GM23338 (cell line): Measurements from ENCODE around the gene NDOR1. TPM values are rescaled to one million over a fixed set of nuclear protein-coding genes. Genes with fewer than 3 reads are reported as not detected.

Source experiments
- ATAC-seq: fragments of 200-7000 bp; cut with Tn5 transposase; 3 replicates; pipeline ENCODE4 v1.9.1; 2020
- DNase-seq: peaks from one replicate; pipeline ENCODE4 v3.0.0-alpha.2; 2015; ENCODE audit warnings: low spot score
- H2AFZ ChIP-seq: fragments of 200-600 bp; sonication (generic); 2 replicates; pipeline ENCODE4 v1.8.0; 2016; ENCODE audit warnings: antibody characterized with exemption, mild to moderate bottlenecking, moderate library complexity
- H3F3A ChIP-seq: fragments of 200-600 bp; sonication (generic); replicated peaks from 2 replicates; pipeline ENCODE4 v1.8.0; 2017; ENCODE audit warnings: antibody characterized with exemption, mixed run types, low read depth
- H3K27ac ChIP-seq: fragments of 200-600 bp; sonication (generic); 2 replicates; pipeline ENCODE4 v1.6.1; 2016; ENCODE audit warnings: low read depth
- H3K27me3 ChIP-seq: fragments of 200-600 bp; sonication (generic); 2 replicates; pipeline ENCODE4 v1.8.0; 2016; ENCODE audit warnings: mild to moderate bottlenecking, mixed run types, moderate library complexity; ENCODE audit not compliant: insufficient read depth
- H3K36me3 ChIP-seq: fragments of 200-600 bp; sonication (generic); 2 replicates; pipeline ENCODE4 v1.8.0; 2016; ENCODE audit warnings: mild to moderate bottlenecking; ENCODE audit not compliant: insufficient read depth
- H3K4me1 ChIP-seq: fragments of 200-600 bp; sonication (generic); 2 replicates; pipeline ENCODE4 v1.8.0; 2016; ENCODE audit warnings: mild to moderate bottlenecking, moderate library complexity; ENCODE audit not compliant: insufficient read depth
- H3K4me2 ChIP-seq: fragments of 200-600 bp; sonication (generic); 2 replicates; pipeline ENCODE4 v1.7.1; 2017; ENCODE audit warnings: mixed run types
- H3K4me3 ChIP-seq: fragments of 200-600 bp; sonication (generic); 2 replicates; pipeline ENCODE4 v1.6.1; 2016; ENCODE audit warnings: mixed run types
- H3K79me2 ChIP-seq: fragments of 200-600 bp; sonication (generic); replicated peaks from 2 replicates; pipeline ENCODE4 v1.8.0; 2017; ENCODE audit warnings: mild to moderate bottlenecking; ENCODE audit not compliant: insufficient read depth
- H3K9me2 ChIP-seq: fragments of 200-600 bp; sonication (generic); 2 replicates; pipeline ENCODE4 v1.8.0; 2017; ENCODE audit not compliant: insufficient read depth
- H4K20me1 ChIP-seq: fragments of 200-600 bp; sonication (generic); replicated peaks from 2 replicates; pipeline ENCODE4 v1.8.0; 2017; ENCODE audit warnings: mild to moderate bottlenecking; ENCODE audit not compliant: insufficient read depth
- H3K27ac Mint-ChIP-seq: 2 replicates; pipeline ENCODE4 v1.8.0; 2020; ENCODE audit warnings: inconsistent platforms, mild to moderate bottlenecking, moderate library complexity, mixed read lengths
- H3K27me3 Mint-ChIP-seq: 3 replicates; pipeline ENCODE4 v1.8.0; 2022; ENCODE audit warnings: low read depth, mild to moderate bottlenecking, moderate library complexity, mixed read lengths, inconsistent platforms; ENCODE audit not compliant: insufficient read depth, poor library complexity
- H3K36me3 Mint-ChIP-seq: 3 replicates; pipeline ENCODE4 v1.8.0; 2021; ENCODE audit warnings: low read depth, mild to moderate bottlenecking, inconsistent platforms, moderate library complexity, mixed read lengths
- H3K4me1 Mint-ChIP-seq: 3 replicates; pipeline ENCODE4 v1.8.0; 2020; ENCODE audit warnings: mild to moderate bottlenecking, inconsistent platforms, mixed read lengths
- H3K4me3 Mint-ChIP-seq: 3 replicates; pipeline ENCODE4 v1.8.0; 2021; ENCODE audit warnings: moderate library complexity, mild to moderate bottlenecking, inconsistent platforms, mixed read lengths
- H3K9me3 Mint-ChIP-seq: 3 replicates; pipeline ENCODE4 v1.8.0; 2020; ENCODE audit warnings: moderate library complexity, mild to moderate bottlenecking, inconsistent platforms, mixed read lengths
- CREB1 ChIP-seq: fragments of 250-450 bp; sonication (Bioruptor Pico); IDR thresholded peaks from 2 replicates; pipeline ENCODE4 v1.5.0; 2020; ENCODE audit warnings: low read depth, mild to moderate bottlenecking, moderate library complexity
- EZH2 ChIP-seq: fragments of 200-600 bp; sonication (generic); IDR thresholded peaks from one replicate; pipeline ENCODE4 v1.8.0; 2017; ENCODE audit warnings: antibody characterized with exemption, mild to moderate bottlenecking, low read depth; ENCODE audit not compliant: unreplicated experiment
- JUNB ChIP-seq: IDR thresholded peaks from one replicate; pipeline ENCODE4 v1.6.1; 2016; ENCODE audit warnings: antibody characterized with exemption; ENCODE audit not compliant: unreplicated experiment
- POLR2AphosphoS5 ChIP-seq: IDR thresholded peaks from 2 replicates; pipeline ENCODE4 v1.6.1; 2016; ENCODE audit warnings: antibody characterized with exemption, low read depth
- STAT1 ChIP-seq: IDR thresholded peaks from one replicate; pipeline ENCODE4 v1.6.1; 2016; ENCODE audit warnings: antibody characterized with exemption; ENCODE audit not compliant: unreplicated experiment
- ZNF114 ChIP-seq: fragments of 250-450 bp; sonication (Bioruptor Pico); IDR thresholded peaks from 2 replicates; pipeline ENCODE4 v1.5.0; 2020; ENCODE audit warnings: mild to moderate bottlenecking, moderate library complexity
- polyA plus RNA-seq: library from polyadenylated mRNA; unstranded; fragments of >200 nt; fragmentation: Nextera tagmentation; extraction: Ambion mirVana; gene quantifications from 2 replicates; pipeline ENCODE4 v1.2.1, GENCODE V29; 2016
- total RNA-seq: library from RNA; depleted of rRNA; stranded (reverse); fragments of >200 nt; shearing (Covaris generic); gene quantifications from 2 replicates; pipeline ENCODE4 v1.2.3, GENCODE V29; 2014
- TF ChIP-seq, protein P1 (sequence below): IDR thresholded peaks from one replicate; pipeline ENCODE4 v1.6.1; 2018; ENCODE audit warnings: antibody characterized with exemption; ENCODE audit not compliant: unreplicated experiment
- TF ChIP-seq, protein P2 (sequence below), 2 experiments: fragments of 200-600 bp in 1 of 2; sonication (generic) in 1 of 2; conservative IDR thresholded peaks; 2 replicates each; pipeline versions ENCODE4 v1.5.1 to v1.6.1; 2016 to 2017; ENCODE audit warnings: antibody characterized with exemption in 2 of 2, low read depth in 2 of 2, mild to moderate bottlenecking in 2 of 2, moderate library complexity in 1 of 2
- TF ChIP-seq, protein P3 (sequence below): IDR thresholded peaks from 2 replicates; pipeline ENCODE4 v1.6.1; 2016; ENCODE audit warnings: antibody characterized with exemption

The NDOR1 gene
- total and polyA plus RNA-seq, 2 experiments from 2014 or later = 19.4 to 38.1 TPM

DNA sequence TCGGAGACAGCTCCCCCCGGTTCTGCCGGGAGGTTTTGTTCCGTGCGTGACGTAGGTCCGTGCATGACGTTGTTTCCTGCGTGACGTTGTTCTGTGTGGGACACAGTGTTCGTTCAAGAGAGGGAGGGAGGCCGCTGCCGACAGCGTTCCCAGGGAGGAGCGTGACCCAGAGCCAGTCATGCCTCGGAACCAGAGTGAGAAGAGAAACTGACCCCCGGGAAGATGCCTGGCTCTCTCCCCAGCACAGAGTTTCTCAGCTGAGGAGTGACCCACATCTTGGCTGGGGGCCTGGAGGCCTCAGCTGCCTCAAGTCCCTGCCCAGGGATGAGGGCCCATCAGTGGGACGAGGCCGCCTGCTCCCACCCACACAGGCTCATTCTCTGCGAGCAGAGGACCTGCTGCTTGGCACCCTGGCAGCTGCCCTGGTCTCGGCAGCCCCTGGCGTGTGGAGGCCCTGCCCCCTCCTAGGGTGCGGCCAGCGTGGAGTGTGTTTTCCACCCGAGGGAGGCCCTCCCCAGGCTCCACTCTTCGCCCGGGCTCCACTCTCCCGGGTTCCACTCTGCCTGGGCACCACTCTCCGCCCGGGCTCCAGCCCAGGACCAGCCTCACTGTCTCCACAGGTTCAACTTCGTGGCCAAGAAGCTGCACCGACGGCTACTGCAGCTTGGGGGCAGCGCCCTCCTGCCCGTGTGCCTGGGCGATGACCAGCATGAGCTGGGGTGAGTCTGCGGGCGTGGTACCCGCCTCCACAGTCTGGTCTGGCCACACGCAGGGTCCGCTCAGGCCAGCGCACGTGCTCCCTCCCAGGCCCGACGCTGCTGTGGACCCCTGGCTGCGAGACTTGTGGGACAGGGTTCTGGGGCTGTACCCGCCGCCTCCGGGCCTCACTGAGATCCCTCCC is 7.9 kb downstream of the NDOR1 start:
- H3K27ac Mint-ChIP-seq = no peak overlapping the region

DNA sequence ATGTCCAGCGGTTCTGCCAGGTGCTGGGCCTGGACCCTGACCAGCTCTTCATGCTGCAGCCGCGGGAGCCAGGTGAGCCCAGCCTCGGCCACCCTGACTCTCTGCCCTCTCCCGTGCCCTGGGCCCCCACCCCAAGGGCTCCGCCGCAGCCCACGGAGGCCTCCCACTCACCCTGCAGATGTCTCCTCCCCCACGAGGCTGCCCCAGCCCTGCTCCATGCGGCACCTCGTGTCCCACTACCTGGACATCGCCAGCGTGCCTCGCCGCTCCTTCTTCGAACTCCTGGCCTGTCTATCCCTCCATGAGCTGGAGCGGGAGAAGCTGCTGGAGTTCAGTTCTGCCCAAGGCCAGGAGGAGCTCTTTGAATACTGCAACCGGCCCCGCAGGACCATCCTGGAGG is 9.1 kb downstream of the NDOR1 start:
- Histone ChIP-seq H3K79me2 (no peaks in the 10 kb centered on the region), H3F3A (0 out of 2 replicates have a peak, but pooled peaks cover 3% of the 10 kb centered on the region), H3K27me3 (no peaks in the 10 kb centered on the region), H3K36me3 (no peaks in the 10 kb centered on the region), H3K4me1 (0 out of 2 replicates have a peak, but pooled peaks cover 3% of the 10 kb centered on the region), H3K9me2 (no peaks in the 10 kb centered on the region), H3K4me3 (no peak overlapping the region), H3K4me2 (no peak overlapping the region), H2AFZ (no peak overlapping the region), H3K27ac (no peak overlapping the region), H4K20me1 (no peaks in the 10 kb centered on the region; the same call in 1 of the 2 replicates)
- Mint-ChIP-seq H3K27ac (no peak overlapping the region), H3K4me1 (peaks cover 7% of the 10 kb centered on the region; the same call in 2 of the 3 replicates), H3K4me3 (no peak overlapping the region), H3K27me3 (peaks cover 2% of the 10 kb centered on the region), H3K36me3 (peaks cover 8% of the 10 kb centered on the region), H3K9me3 (no peaks in the 10 kb centered on the region; the same call in 2 of the 3 replicates)
- DNase-seq (no peak), ATAC-seq (no peak)
- TF ChIP-seq EZH2 = no peak
- TF ChIP-seq, protein P1, sequence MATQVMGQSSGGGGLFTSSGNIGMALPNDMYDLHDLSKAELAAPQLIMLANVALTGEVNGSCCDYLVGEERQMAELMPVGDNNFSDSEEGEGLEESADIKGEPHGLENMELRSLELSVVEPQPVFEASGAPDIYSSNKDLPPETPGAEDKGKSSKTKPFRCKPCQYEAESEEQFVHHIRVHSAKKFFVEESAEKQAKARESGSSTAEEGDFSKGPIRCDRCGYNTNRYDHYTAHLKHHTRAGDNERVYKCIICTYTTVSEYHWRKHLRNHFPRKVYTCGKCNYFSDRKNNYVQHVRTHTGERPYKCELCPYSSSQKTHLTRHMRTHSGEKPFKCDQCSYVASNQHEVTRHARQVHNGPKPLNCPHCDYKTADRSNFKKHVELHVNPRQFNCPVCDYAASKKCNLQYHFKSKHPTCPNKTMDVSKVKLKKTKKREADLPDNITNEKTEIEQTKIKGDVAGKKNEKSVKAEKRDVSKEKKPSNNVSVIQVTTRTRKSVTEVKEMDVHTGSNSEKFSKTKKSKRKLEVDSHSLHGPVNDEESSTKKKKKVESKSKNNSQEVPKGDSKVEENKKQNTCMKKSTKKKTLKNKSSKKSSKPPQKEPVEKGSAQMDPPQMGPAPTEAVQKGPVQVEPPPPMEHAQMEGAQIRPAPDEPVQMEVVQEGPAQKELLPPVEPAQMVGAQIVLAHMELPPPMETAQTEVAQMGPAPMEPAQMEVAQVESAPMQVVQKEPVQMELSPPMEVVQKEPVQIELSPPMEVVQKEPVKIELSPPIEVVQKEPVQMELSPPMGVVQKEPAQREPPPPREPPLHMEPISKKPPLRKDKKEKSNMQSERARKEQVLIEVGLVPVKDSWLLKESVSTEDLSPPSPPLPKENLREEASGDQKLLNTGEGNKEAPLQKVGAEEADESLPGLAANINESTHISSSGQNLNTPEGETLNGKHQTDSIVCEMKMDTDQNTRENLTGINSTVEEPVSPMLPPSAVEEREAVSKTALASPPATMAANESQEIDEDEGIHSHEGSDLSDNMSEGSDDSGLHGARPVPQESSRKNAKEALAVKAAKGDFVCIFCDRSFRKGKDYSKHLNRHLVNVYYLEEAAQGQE = no peak
- TF ChIP-seq, protein P2, sequence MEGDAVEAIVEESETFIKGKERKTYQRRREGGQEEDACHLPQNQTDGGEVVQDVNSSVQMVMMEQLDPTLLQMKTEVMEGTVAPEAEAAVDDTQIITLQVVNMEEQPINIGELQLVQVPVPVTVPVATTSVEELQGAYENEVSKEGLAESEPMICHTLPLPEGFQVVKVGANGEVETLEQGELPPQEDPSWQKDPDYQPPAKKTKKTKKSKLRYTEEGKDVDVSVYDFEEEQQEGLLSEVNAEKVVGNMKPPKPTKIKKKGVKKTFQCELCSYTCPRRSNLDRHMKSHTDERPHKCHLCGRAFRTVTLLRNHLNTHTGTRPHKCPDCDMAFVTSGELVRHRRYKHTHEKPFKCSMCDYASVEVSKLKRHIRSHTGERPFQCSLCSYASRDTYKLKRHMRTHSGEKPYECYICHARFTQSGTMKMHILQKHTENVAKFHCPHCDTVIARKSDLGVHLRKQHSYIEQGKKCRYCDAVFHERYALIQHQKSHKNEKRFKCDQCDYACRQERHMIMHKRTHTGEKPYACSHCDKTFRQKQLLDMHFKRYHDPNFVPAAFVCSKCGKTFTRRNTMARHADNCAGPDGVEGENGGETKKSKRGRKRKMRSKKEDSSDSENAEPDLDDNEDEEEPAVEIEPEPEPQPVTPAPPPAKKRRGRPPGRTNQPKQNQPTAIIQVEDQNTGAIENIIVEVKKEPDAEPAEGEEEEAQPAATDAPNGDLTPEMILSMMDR (conservative IDR thresholded peaks at IDR 0.05; ENCODE audit: low read depth in 2 of 2) = no peak
- TF ChIP-seq POLR2AphosphoS5 = no peak
- TF ChIP-seq, protein P3, sequence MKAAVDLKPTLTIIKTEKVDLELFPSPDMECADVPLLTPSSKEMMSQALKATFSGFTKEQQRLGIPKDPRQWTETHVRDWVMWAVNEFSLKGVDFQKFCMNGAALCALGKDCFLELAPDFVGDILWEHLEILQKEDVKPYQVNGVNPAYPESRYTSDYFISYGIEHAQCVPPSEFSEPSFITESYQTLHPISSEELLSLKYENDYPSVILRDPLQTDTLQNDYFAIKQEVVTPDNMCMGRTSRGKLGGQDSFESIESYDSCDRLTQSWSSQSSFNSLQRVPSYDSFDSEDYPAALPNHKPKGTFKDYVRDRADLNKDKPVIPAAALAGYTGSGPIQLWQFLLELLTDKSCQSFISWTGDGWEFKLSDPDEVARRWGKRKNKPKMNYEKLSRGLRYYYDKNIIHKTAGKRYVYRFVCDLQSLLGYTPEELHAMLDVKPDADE = no peak
- no peak for TF ChIP-seq JUNB
- no peak for TF ChIP-seq ZNF114 (CRISPR knock-in tag)
- TF ChIP-seq STAT1 = no peak

More for the DNA sequence above, 7.9 kb downstream of the NDOR1 start:
- Histone ChIP-seq H3K4me1 (no peaks in the 10 kb centered on the region), H3K4me3 (no peak overlapping the region), H3K79me2 (no peaks in the 10 kb centered on the region), H3K36me3 (no peaks in the 10 kb centered on the region), H3K27me3 (no peaks in the 10 kb centered on the region), H3K4me2 (no peak overlapping the region), H4K20me1 (no peaks in the 10 kb centered on the region; the same call in 1 of the 2 replicates), H3F3A (0 out of 2 replicates have a peak, but pooled peaks cover 3% of the 10 kb centered on the region), H3K9me2 (no peaks in the 10 kb centered on the region), H2AFZ (no peak overlapping the region), H3K27ac (no peak overlapping the region)
- Mint-ChIP-seq H3K36me3 (peaks cover 16% of the 10 kb centered on the region), H3K27me3 (peaks cover 2% of the 10 kb centered on the region), H3K4me1 (peaks cover 5% of the 10 kb centered on the region; the same call in 2 of the 3 replicates), H3K4me3 (no peak overlapping the region; the same call in 2 of the 3 replicates), H3K9me3 (no peaks in the 10 kb centered on the region; the same call in 2 of the 3 replicates)
- peak; percentile 5; the same call in 1 of the 3 replicates for ATAC-seq
- DNase-seq = no peak
- no peak for TF ChIP-seq CREB1 (CRISPR knock-in tag)
- TF ChIP-seq, protein P2 (conservative IDR thresholded peaks at IDR 0.05; ENCODE audit: low read depth in 2 of 2) = peak in 1 of 2 experiments; percentile 59; a peak in 3 of 4 replicates
